K562 (cell line): ENCODE data around the gene POR.

Experiments used
- ATF3 ChIP-seq, 2 experiments: fragments of 450-650 bp in 1 of 2; sonication (generic) in 1 of 2; formaldehyde crosslinking in 1 of 2; IDR thresholded peaks in 1 of 2; conservative IDR thresholded peaks in 1 of 2; 2 replicates each; pipeline versions ENCODE4 v1.6.1 to v1.8.1; 2016 to 2023; ENCODE audit warnings: mild to moderate bottlenecking in 2 of 2, moderate library complexity in 2 of 2, inconsistent platforms in 1 of 2, missing genetic modification reagents in 1 of 2
- CEBPZ ChIP-seq: fragments of 150-350 bp; IDR thresholded peaks from 2 replicates; pipeline ENCODE4 v1.6.1; 2014; ENCODE audit warnings: low read depth, mild to moderate bottlenecking, low read length, borderline replicate concordance
- CTCF ChIP-seq, 3 experiments: IDR thresholded peaks in 2 of 3; conservative IDR thresholded peaks in 1 of 3; 2 replicates each; pipeline ENCODE4 v1.5.1; 2011 to 2012; ENCODE audit warnings: low read length in 3 of 3, mild to moderate bottlenecking in 3 of 3, control low read depth in 2 of 3, improper control_type of control experiment in 1 of 3, inconsistent platforms in 1 of 3, low read depth in 1 of 3, mixed read lengths in 1 of 3, moderate library complexity in 1 of 3; ENCODE audit not compliant: insufficient read depth in 2 of 3
- KAT7 ChIP-seq: sonication (generic); formaldehyde crosslinking; IDR thresholded peaks from 2 replicates; pipeline ENCODE4 v1.8.0; 2022; ENCODE audit warnings: missing genetic modification reagents, mild to moderate bottlenecking, borderline replicate concordance
- MAFF ChIP-seq: IDR thresholded peaks from 2 replicates; pipeline ENCODE4 v1.6.1; 2012; ENCODE audit warnings: low read length, improper control_type of control experiment
- MAX ChIP-seq: sonication (generic); formaldehyde crosslinking; IDR thresholded peaks from 2 replicates; pipeline ENCODE4 v1.9.0; 2022; ENCODE audit warnings: mild to moderate bottlenecking, missing genetic modification reagents
- MEF2A ChIP-seq: IDR thresholded peaks from 2 replicates; pipeline ENCODE4 v1.6.1; 2011; ENCODE audit warnings: low read depth, mild to moderate bottlenecking, low read length, moderate library complexity; ENCODE audit not compliant: control insufficient read depth
- POLR2A ChIP-seq: fragments of 450-650 bp; conservative IDR thresholded peaks from 2 replicates; pipeline ENCODE4 v1.6.1; 2016
- POLR2AphosphoS5 ChIP-seq: IDR thresholded peaks from 2 replicates; pipeline ENCODE4 v1.6.1; 2011; ENCODE audit warnings: mild to moderate bottlenecking, low read depth, low read length, moderate library complexity; ENCODE audit not compliant: control insufficient read depth, insufficient read depth
- RHOXF2B ChIP-seq: fragments of 250-450 bp; sonication (Bioruptor Pico); conservative IDR thresholded peaks from 2 replicates; pipeline ENCODE4 v1.5.1; 2021
- ZNF766 ChIP-seq: fragments of 200-800 bp; sonication (Bioruptor generic); conservative IDR thresholded peaks from 2 replicates; pipeline ENCODE4 v1.6.1; 2016; ENCODE audit warnings: missing genetic modification characterization, missing compliant biosample characterization

GRCh38 chr7:75943864-75944263, 28.9 kb downstream of the POR start:
- TF ChIP-seq POLR2AphosphoS5: no peak
- no peak for TF ChIP-seq KAT7
- no peak for TF ChIP-seq CEBPZ
- TF ChIP-seq RHOXF2B (CRISPR knock-in tag): no peak
- TF ChIP-seq MEF2A: no peak
- no peak; a peak in 1 of 6 replicates for TF ChIP-seq CTCF (IDR thresholded peaks at IDR 0.05 in 2 of 3, conservative IDR thresholded peaks at IDR 0.05 in 1 of 3; ENCODE audit: insufficient read depth in 2 of 3, low read depth in 1 of 3, low read length in 3 of 3)
- TF ChIP-seq MAX (CRISPR knock-in tag): peak; percentile 81
- no peak for TF ChIP-seq MAFF
- peak; percentile 60; the same call in 1 of the 2 replicates for TF ChIP-seq ATF3 (IDR thresholded peaks at IDR 0.05)
- TF ChIP-seq ATF3 (CRISPR knock-in tag; conservative IDR thresholded peaks at IDR 0.05): no peak
- TF ChIP-seq POLR2A: no peak
- no peak for TF ChIP-seq ZNF766
